Smooth muscle cell (in vitro differentiated cells): ENCODE results near the gene KAZN. TPM values are rescaled to one million over a fixed set of nuclear protein-coding genes. Genes with fewer than 3 reads are reported as not detected.

Experiments used
- DNase-seq: peaks from one replicate; lab custom pipeline; 2025; ENCODE audit not compliant: unreplicated experiment; lab: John Stamatoyannopoulos, UW
- H2AFZ ChIP-seq: fragments of 200-600 bp; sonication (generic); 2 replicates; pipeline ENCODE4 v1.6.0; 2016; ENCODE audit warnings: antibody characterized with exemption, low read depth, mild to moderate bottlenecking
- H3F3A ChIP-seq: fragments of 200-600 bp; sonication (generic); 2 replicates; pipeline ENCODE4 v1.6.0; 2017; ENCODE audit warnings: antibody characterized with exemption, low read depth
- H3K27ac ChIP-seq: fragments of 200-600 bp; sonication (generic); 2 replicates; pipeline ENCODE4 v1.5.1; 2016; ENCODE audit warnings: low read depth, mild to moderate bottlenecking
- H3K27me3 ChIP-seq: fragments of 200-600 bp; sonication (generic); 2 replicates; pipeline ENCODE4 v1.6.1; 2016; ENCODE audit warnings: low read depth, mild to moderate bottlenecking
- H3K36me3 ChIP-seq: fragments of 200-600 bp; sonication (generic); 2 replicates; pipeline ENCODE4 v1.5.1; 2016; ENCODE audit warnings: low read depth
- H3K4me1 ChIP-seq: fragments of 200-600 bp; sonication (generic); 2 replicates; pipeline ENCODE4 v1.5.1; 2016; ENCODE audit warnings: low read depth
- H3K4me2 ChIP-seq: fragments of 200-600 bp; sonication (generic); 2 replicates; pipeline ENCODE4 v1.6.0; 2016; ENCODE audit warnings: mild to moderate bottlenecking
- H3K4me3 ChIP-seq: fragments of 200-600 bp; sonication (generic); 2 replicates; pipeline ENCODE4 v1.5.1; 2016; ENCODE audit warnings: mild to moderate bottlenecking
- H3K79me2 ChIP-seq: fragments of 200-600 bp; sonication (generic); 2 replicates; pipeline ENCODE4 v1.6.0; 2016; ENCODE audit warnings: low read depth, mild to moderate bottlenecking
- H3K9ac ChIP-seq: fragments of 200-600 bp; sonication (generic); 2 replicates; pipeline ENCODE4 v1.6.0; 2016; ENCODE audit warnings: low read depth
- H3K9me3 ChIP-seq: fragments of 200-600 bp; sonication (generic); replicated peaks from 2 replicates; pipeline ENCODE4 v1.5.1; 2016; ENCODE audit warnings: low read depth
- H4K20me1 ChIP-seq: fragments of 200-600 bp; sonication (generic); 2 replicates; pipeline ENCODE4 v1.6.0; 2016; ENCODE audit warnings: low read depth
- CTCF ChIP-seq: fragments of 200-600 bp; sonication (generic); IDR thresholded peaks from 2 replicates; pipeline ENCODE4 v1.5.1; 2017; ENCODE audit warnings: borderline replicate concordance, mild to moderate bottlenecking, antibody characterized with exemption; ENCODE audit not compliant: insufficient read depth, poor library complexity, severe bottlenecking
- WGBS: methylation state at CpG from one replicate; pipeline ENCODE4 v1.1.7; 2016; ENCODE audit warnings: low lambda C conversion rate; 5-methylcytosine and 5-hydroxymethylcytosine counted together
- polyA plus RNA-seq: library from polyadenylated mRNA; unstranded; fragments of >200 nt; fragmentation: Nextera tagmentation; extraction: Ambion mirVana; gene quantifications from 2 replicates; pipeline ENCODE4 v1.2.1, GENCODE V29; 2016
- total RNA-seq: library from RNA; depleted of rRNA; stranded (reverse); fragments of >200 nt; gene quantifications from 2 replicates; pipeline ENCODE4 v1.2.3, GENCODE V29; 2014

KAZN gene
- total and polyA plus RNA-seq, 2 experiments from 2014 or later = 6.3 to 8.2 TPM

- H3K79me2 ChIP-seq = no peaks in the 10 kb centered on the region
- 76% methylated on average over 8 of the region's 8 CpGs for WGBS
- no peak overlapping the region for H3K9ac ChIP-seq
- no peaks in the 10 kb centered on the region for H4K20me1 ChIP-seq
- H3K4me2 ChIP-seq = no peak overlapping the region
- peaks cover 14% of the 10 kb centered on the region for H3K27me3 ChIP-seq
- no peaks in the 10 kb centered on the region for H3K4me1 ChIP-seq
- no peak overlapping the region for H2AFZ ChIP-seq
- no peak for DNase-seq
- no peaks in the 10 kb centered on the region for H3K9me3 ChIP-seq
- H3F3A ChIP-seq = no peaks in the 10 kb centered on the region
- H3K4me3 ChIP-seq = no peak overlapping the region
- H3K27ac ChIP-seq = no peak overlapping the region
- TF ChIP-seq CTCF = no peak
- no peaks in the 10 kb centered on the region for H3K36me3 ChIP-seq
Observed at GRCh38 chr1:14561014-14561693, 37.3 kb upstream of the KAZN start.

GRCh38 chr1:14565090-14565489 is 33.4 kb upstream of the KAZN start:
- no peak overlapping the region for H3K4me2 ChIP-seq
- TF ChIP-seq CTCF = no peak
- no peak for DNase-seq
- H3K36me3 ChIP-seq = no peaks in the 10 kb centered on the region
- no peak overlapping the region for H2AFZ ChIP-seq
- whole genome bisulfite sequencing = 49% methylated on average over 2 of the region's 2 CpGs
- no peaks in the 10 kb centered on the region for H3K4me1 ChIP-seq
- no peaks in the 10 kb centered on the region for H3K9me3 ChIP-seq
- H3K4me3 ChIP-seq = no peak overlapping the region
- no peaks in the 10 kb centered on the region for H3F3A ChIP-seq
- no peaks in the 10 kb centered on the region for H3K79me2 ChIP-seq
- H3K27me3 ChIP-seq = no peaks in the 10 kb centered on the region
- H3K9ac ChIP-seq = no peak overlapping the region
- no peaks in the 10 kb centered on the region for H4K20me1 ChIP-seq
- H3K27ac ChIP-seq = no peak overlapping the region

GRCh38 chr1:14567056-14567455 is 31.4 kb upstream of the KAZN start:
- Histone ChIP-seq H3K9me3 (no peaks in the 10 kb centered on the region), H3K36me3 (no peaks in the 10 kb centered on the region), H3K79me2 (no peaks in the 10 kb centered on the region)

More at GRCh38 chr1:14567056-14567455, 31.4 kb upstream of the KAZN start:
- no peak overlapping the region for H3K27ac ChIP-seq
- no peak overlapping the region for H3K4me3 ChIP-seq
- H2AFZ ChIP-seq = no peak overlapping the region
- no peaks in the 10 kb centered on the region for H3K27me3 ChIP-seq
- WGBS = 74% methylated on average over 2 of the region's 2 CpGs
- no peak for TF ChIP-seq CTCF
- H3K4me1 ChIP-seq = no peaks in the 10 kb centered on the region
- H3F3A ChIP-seq = no peaks in the 10 kb centered on the region
- no peaks in the 10 kb centered on the region for H4K20me1 ChIP-seq
- no peak overlapping the region for H3K4me2 ChIP-seq
- no peak overlapping the region for H3K9ac ChIP-seq
- no peak for DNase-seq
